HUES48 (cell line): ENCODE measurements around the gene ALG5.

Source experiments
- H3K27ac ChIP-seq: one replicate; pipeline ENCODE4 v1.7.0; 2013; ENCODE audit warnings: low read depth, low read length, inconsistent platforms
- H3K27me3 ChIP-seq: 2 replicates; pipeline ENCODE4 v1.6.1; 2013; ENCODE audit warnings: mild to moderate bottlenecking, low read length; ENCODE audit not compliant: control insufficient read depth, insufficient read depth
- H3K36me3 ChIP-seq: 2 replicates; pipeline ENCODE4 v1.6.1; 2013; ENCODE audit warnings: low read length; ENCODE audit not compliant: control insufficient read depth, insufficient read depth
- H3K4me1 ChIP-seq: 2 replicates; pipeline ENCODE4 v1.6.1; 2013; ENCODE audit warnings: mild to moderate bottlenecking, low read length; ENCODE audit not compliant: control insufficient read depth, insufficient read depth
- H3K4me3 ChIP-seq: 2 replicates; pipeline ENCODE4 v1.5.1; 2013; ENCODE audit warnings: mild to moderate bottlenecking, low read depth, low read length
- H3K9ac ChIP-seq: 2 replicates; pipeline ENCODE4 v1.6.1; 2013; ENCODE audit warnings: mild to moderate bottlenecking, low read depth, low read length, moderate library complexity
- H3K9me3 ChIP-seq: 2 replicates; pipeline ENCODE4 v1.6.1; 2013; ENCODE audit warnings: low read length; ENCODE audit not compliant: control insufficient read depth, insufficient read depth

The ALG5 gene

DNA sequence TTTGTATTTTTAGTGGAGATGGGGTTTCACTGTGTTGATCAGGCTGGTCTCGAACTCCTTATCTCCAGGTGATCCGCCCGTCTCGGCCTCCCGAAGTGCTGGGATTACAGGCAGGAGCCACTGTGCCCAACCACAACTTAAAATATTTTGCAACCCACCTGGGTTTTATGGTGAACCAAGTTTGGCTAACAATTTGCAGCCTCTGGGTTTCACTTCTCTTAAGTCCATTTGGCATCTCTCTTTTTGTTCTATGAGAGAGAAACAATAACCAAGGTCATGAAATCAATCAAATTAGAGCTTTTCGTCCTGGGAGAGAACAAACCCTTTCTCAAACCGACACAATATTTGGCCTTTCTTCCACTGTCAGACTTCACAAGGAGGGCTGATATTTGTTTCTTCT lies 73.5 kb downstream of the ALG5 start:
- no peak overlapping the region for H3K9ac ChIP-seq
- H3K4me3 ChIP-seq: no peak overlapping the region
- H3K27me3 ChIP-seq: peaks cover 20% of the 10 kb centered on the region
- no peaks in the 10 kb centered on the region for H3K9me3 ChIP-seq
- no peaks in the 10 kb centered on the region for H3K4me1 ChIP-seq
- H3K36me3 ChIP-seq: no peaks in the 10 kb centered on the region
- no peak overlapping the region for H3K27ac ChIP-seq

DNA sequence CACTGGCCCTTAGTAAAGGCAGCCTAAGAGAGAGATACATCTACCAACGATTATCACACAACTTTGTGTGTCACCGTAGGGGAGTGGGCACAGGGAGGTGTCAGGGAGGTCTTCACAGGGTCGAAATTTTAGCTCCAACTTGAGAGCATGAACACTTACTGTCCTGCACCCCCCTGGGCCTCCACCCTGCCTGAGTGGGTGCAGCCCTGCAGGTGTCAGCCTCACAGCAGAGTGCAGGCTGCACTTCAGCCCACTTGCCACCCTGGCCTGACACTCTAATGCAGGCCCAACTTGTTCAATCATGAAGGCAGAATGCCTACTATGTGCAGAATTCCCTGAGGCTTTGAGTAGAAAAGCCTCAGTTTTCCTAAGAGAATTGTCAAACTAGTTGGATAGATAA lies 75.1 kb downstream of the ALG5 start:
- no peak overlapping the region for H3K9ac ChIP-seq
- peaks cover 27% of the 10 kb centered on the region for H3K27me3 ChIP-seq
- H3K4me3 ChIP-seq: no peak overlapping the region
- peaks cover under 1% of the 10 kb centered on the region; the same call in 1 of the 2 replicates for H3K4me1 ChIP-seq
- H3K9me3 ChIP-seq: no peaks in the 10 kb centered on the region
- H3K27ac ChIP-seq: no peak overlapping the region
- H3K36me3 ChIP-seq: no peaks in the 10 kb centered on the region

GRCh38 chr13:36921631-36922301 lies 77.4 kb downstream of the ALG5 start:
- Histone ChIP-seq H3K4me3 (no peak overlapping the region), H3K4me1 (peaks cover 11% of the 10 kb centered on the region; the same call in 1 of the 2 replicates), H3K9me3 (no peaks in the 10 kb centered on the region), H3K36me3 (no peaks in the 10 kb centered on the region), H3K27ac (no peak overlapping the region), H3K27me3 (peaks cover 48% of the 10 kb centered on the region), H3K9ac (no peak overlapping the region)

DNA sequence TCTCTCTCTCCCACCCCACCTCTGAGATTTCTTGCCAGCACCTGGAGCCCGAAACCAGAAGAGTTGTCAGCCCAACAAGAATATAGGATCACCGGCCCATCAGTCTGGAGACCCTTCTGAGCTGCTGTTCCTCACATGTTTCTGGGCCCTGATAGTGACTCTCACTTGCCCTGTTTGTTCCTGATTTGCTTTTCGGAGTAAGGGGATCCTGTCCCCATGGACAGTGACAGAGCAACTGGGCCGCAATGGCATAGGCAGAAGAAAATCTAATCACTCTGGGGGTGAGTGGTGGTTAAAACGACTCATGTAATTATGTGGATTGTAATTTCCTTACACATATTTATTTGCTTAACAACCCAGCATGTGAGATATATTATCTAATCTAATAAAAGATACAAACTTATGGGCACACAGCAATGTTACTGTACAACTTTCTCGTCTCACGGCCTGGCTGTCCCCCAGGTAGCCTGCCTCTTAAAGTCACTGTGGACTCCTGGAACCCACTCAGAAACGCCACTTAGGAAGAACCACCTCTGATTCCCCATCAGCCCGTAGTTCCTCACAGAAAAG lies 78.4 kb downstream of the ALG5 start:
- H3K36me3 ChIP-seq: no peaks in the 10 kb centered on the region
- H3K9ac ChIP-seq: no peak overlapping the region
- H3K4me3 ChIP-seq: peak overlapping the region; percentile 50
- H3K9me3 ChIP-seq: no peaks in the 10 kb centered on the region
- H3K27ac ChIP-seq: no peak overlapping the region
- peaks cover 11% of the 10 kb centered on the region; the same call in 1 of the 2 replicates for H3K4me1 ChIP-seq
- H3K27me3 ChIP-seq: peaks cover 50% of the 10 kb centered on the region

- peaks cover 11% of the 10 kb centered on the region; the same call in 1 of the 2 replicates for H3K4me1 ChIP-seq
- H3K27me3 ChIP-seq: peaks cover 50% of the 10 kb centered on the region
- H3K4me3 ChIP-seq: peak within 1 kb of the TSS; percentile 62
- H3K27ac ChIP-seq: no peak within 1 kb of the TSS
- no peaks in the 10 kb centered on the region for H3K36me3 ChIP-seq
- no peak within 1 kb of the TSS for H3K9ac ChIP-seq
- H3K9me3 ChIP-seq: no peaks in the 10 kb centered on the region
Observed at GRCh38 chr13:36919833-36920615, 79.1 kb downstream of the ALG5 start, which contains the start of gene SMAD9. SMAD9 (minus strand) TSS chr13:36920238; CDS start chr13:36879689, 40,549 bp downstream.

DNA sequence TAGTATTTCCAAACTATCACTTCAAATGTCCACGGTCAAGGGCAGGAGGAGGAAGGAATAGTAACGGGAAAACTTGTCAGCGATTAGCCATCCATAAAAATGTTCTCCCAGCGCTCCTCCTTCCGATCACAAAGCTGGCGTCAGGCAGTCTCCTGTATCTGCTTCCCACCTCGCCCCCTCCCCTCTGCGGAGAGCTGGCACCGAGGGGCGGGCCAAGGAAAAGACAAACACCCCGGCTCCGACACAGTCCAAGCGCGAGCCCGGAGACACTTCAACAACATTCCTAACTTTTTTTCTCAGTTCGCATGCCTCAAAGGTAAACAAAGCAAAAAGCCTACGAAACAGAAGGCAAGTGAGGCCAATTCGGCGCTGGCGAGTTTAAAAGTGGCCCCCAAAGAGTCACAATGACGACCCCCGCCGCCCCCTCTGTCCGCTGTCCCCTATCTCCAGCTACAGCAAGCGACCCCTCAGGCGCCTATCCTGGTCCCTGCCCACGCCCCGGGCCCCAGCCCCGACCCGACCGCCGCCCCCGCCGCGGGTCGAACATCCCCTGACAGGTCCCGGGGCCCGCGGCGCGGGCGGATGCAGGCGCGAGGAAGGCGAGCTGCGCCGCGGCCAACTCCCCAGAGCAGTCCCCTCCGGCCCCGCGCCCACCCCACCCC lies 79.8 kb downstream of the ALG5 start:
- Histone ChIP-seq H3K27ac (no peak overlapping the region), H3K27me3 (peaks cover 50% of the 10 kb centered on the region), H3K9me3 (no peaks in the 10 kb centered on the region), H3K4me3 (peak overlapping the region; percentile 62), H3K4me1 (peaks cover 11% of the 10 kb centered on the region; the same call in 1 of the 2 replicates), H3K36me3 (no peaks in the 10 kb centered on the region), H3K9ac (no peak overlapping the region)

GRCh38 chr13:36918246-36919131 lies 80.7 kb downstream of the ALG5 start:
- Histone ChIP-seq H3K4me1 (peaks cover 11% of the 10 kb centered on the region; the same call in 1 of the 2 replicates), H3K9me3 (no peaks in the 10 kb centered on the region), H3K4me3 (peak overlapping the region; percentile 62), H3K27me3 (peaks cover 50% of the 10 kb centered on the region), H3K36me3 (no peaks in the 10 kb centered on the region), H3K9ac (no peak overlapping the region), H3K27ac (peak overlapping the region; percentile 26)

DNA sequence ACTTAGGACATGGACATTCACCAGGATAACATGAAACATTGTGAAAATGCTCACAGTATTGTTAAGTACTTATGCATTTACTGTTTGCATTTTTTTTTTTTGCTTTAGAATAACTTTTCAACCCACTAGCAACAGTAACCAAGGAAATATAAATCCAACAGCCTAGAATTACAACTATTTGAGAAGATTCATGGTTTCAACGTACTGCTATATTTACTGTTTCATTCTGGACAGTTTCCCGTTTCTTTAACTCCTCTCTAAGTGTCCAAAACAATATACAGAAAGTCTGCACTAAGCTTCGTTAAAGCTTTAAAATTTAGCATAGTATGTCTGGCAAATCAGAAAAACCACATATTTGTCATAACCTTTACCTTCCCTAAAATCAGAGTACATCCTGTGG lies 81.8 kb downstream of the ALG5 start:
- Histone ChIP-seq H3K4me1 (peaks cover 11% of the 10 kb centered on the region; the same call in 1 of the 2 replicates), H3K36me3 (no peaks in the 10 kb centered on the region), H3K9me3 (no peaks in the 10 kb centered on the region), H3K9ac (no peak overlapping the region), H3K27ac (no peak overlapping the region), H3K27me3 (peaks cover 47% of the 10 kb centered on the region), H3K4me3 (no peak overlapping the region)

- Histone ChIP-seq H3K27me3 (peaks cover 34% of the 10 kb centered on the region), H3K27ac (no peak overlapping the region), H3K9ac (no peak overlapping the region), H3K36me3 (no peaks in the 10 kb centered on the region), H3K4me3 (no peak overlapping the region), H3K4me1 (peaks cover 11% of the 10 kb centered on the region; the same call in 1 of the 2 replicates), H3K9me3 (no peaks in the 10 kb centered on the region)
Observed at GRCh38 chr13:36915896-36916640, 83.1 kb downstream of the ALG5 start.
